Tongue (tissue), 2 donors: ENCODE data around the gene GAL3ST2. TPM values are rescaled to one million over a fixed set of nuclear protein-coding genes. Genes with fewer than 3 reads are reported as not detected.
A peak's percentile ranks its signal among the peaks of the same experiment; 100 is the strongest.
"Not testable (repeated sequence)": the region's sequence is repeated elsewhere in the genome, so short reads cannot be mapped to it uniquely, and the experiment has no call there.

Experiments
- DNase-seq: peaks from one replicate; pipeline ENCODE4 v3.0.0-alpha.2; 2015
- total RNA-seq: library from RNA; depleted of rRNA; stranded (reverse); fragments of >200 nt; gene quantifications from one replicate; pipeline ENCODE4 v1.2.3, GENCODE V29; 2014

GAL3ST2 gene
- total RNA-seq, 1 donor from 2014 or later = not detected

- no peak for DNase-seq
Measured at GRCh38 chr2:241795021-241795999, 18.7 kb downstream of the GAL3ST2 start.

- no peak for DNase-seq
Measured at GRCh38 chr2:241796209-241796608, 19.6 kb downstream of the GAL3ST2 start.

GRCh38 chr2:241796610-241797138 lies 20.1 kb downstream of the GAL3ST2 start:
- DNase-seq = no peak

- DNase-seq = no peak
Measured at GRCh38 chr2:241797441-241798080, 20.9 kb downstream of the GAL3ST2 start.

- no peak for DNase-seq
Measured at GRCh38 chr2:241798081-241798630, 21.5 kb downstream of the GAL3ST2 start.

GRCh38 chr2:241798631-241799521 lies 22.3 kb downstream of the GAL3ST2 start:
- no peak for DNase-seq

GRCh38 chr2:241799522-241800197 lies 23.0 kb downstream of the GAL3ST2 start:
- no peak for DNase-seq

- not testable (repeated sequence) for DNase-seq
Measured at GRCh38 chr2:241800198-241800903, 23.7 kb downstream of the GAL3ST2 start.

GRCh38 chr2:241801611-241802420 lies 25.2 kb downstream of the GAL3ST2 start:
- no peak for DNase-seq

GRCh38 chr2:241802421-241803318 lies 26.0 kb downstream of the GAL3ST2 start:
- DNase-seq = no peak

GRCh38 chr2:241803387-241804325 lies 27.0 kb downstream of the GAL3ST2 start:
- DNase-seq = peak; percentile 79

GRCh38 chr2:241804326-241805229 lies 28.0 kb downstream of the GAL3ST2 start:
- DNase-seq = no peak

- DNase-seq = not testable (repeated sequence)
Measured at GRCh38 chr2:241806217-241806616, 29.6 kb downstream of the GAL3ST2 start.

GRCh38 chr2:241808051-241808720 lies 31.6 kb downstream of the GAL3ST2 start:
- DNase-seq = no peak

GRCh38 chr2:241808721-241809382 lies 32.2 kb downstream of the GAL3ST2 start, which contains the start of gene NEU4:
Gene NEU4 (plus strand): TSS chr2:241809193. CDS start chr2:241814485, 5,292 bp downstream.
- DNase-seq = peak; percentile 78
